Spleen (tissue), 11 donors: ENCODE measurements around the gene RNASE7. TPM values are rescaled to one million over a fixed set of nuclear protein-coding genes. Genes with fewer than 3 reads are reported as not detected.
"Not testable (repeated sequence)": the region's sequence is repeated elsewhere in the genome, so short reads cannot be mapped to it uniquely, and the experiment has no call there.

Experiments used
- DNase-seq: peaks from one replicate; pipeline ENCODE4 v3.0.0-alpha.2; 2020
- H3K27ac ChIP-seq, 8 donors: fragments of 200-600 bp; sonication (generic) in 7 of 8; 1 replicate in 4 of 8; 2 replicates in 4 of 8; pipeline versions ENCODE4 v1.5.0 to v1.8.0; 2016 to 2021; ENCODE audit warnings: inconsistent platforms in 4 of 8, mild to moderate bottlenecking in 4 of 8, moderate library complexity in 1 of 8
- H3K27me3 ChIP-seq, 7 donors: fragments of 200-600 bp; sonication (generic) in 6 of 7; replicated peaks in 1 of 7; 1 replicate in 4 of 7; 2 replicates in 3 of 7; pipeline versions ENCODE4 v1.5.0 to v1.8.0; 2016 to 2021; ENCODE audit warnings: inconsistent platforms in 3 of 7, mild to moderate bottlenecking in 1 of 7
- H3K36me3 ChIP-seq, 6 donors: fragments of 200-600 bp; sonication (generic) in 5 of 6; 1 replicate in 4 of 6; 2 replicates in 2 of 6; pipeline versions ENCODE4 v1.5.0 to v1.8.0; 2016 to 2021; ENCODE audit warnings: inconsistent platforms in 2 of 6
- H3K4me1 ChIP-seq, 6 donors: fragments of 200-600 bp; sonication (generic) in 5 of 6; 1 replicate in 3 of 6; 2 replicates in 3 of 6; pipeline versions ENCODE4 v1.5.0 to v1.8.0; 2016 to 2021; ENCODE audit warnings: inconsistent platforms in 3 of 6
- H3K4me3 ChIP-seq, 8 donors: fragments of 200-600 bp; sonication (generic) in 7 of 8; 1 replicate in 4 of 8; 2 replicates in 4 of 8; pipeline versions ENCODE4 v1.5.0 to v1.8.0; 2016 to 2021; ENCODE audit warnings: inconsistent platforms in 4 of 8, mild to moderate bottlenecking in 4 of 8, moderate library complexity in 2 of 8
- H3K9me3 ChIP-seq, 8 donors: fragments of 200-600 bp; sonication (generic) in 7 of 8; 1 replicate in 4 of 8; 2 replicates in 4 of 8; pipeline versions ENCODE4 v1.5.0 to v1.8.0; 2016 to 2021; ENCODE audit warnings: inconsistent platforms in 4 of 8
- CTCF ChIP-seq, 11 experiments: fragments of 200-600 bp in 7 of 11; fragments of 450-650 bp in 4 of 11; sonication (generic) in 4 of 11; IDR thresholded peaks in 8 of 11; conservative IDR thresholded peaks in 3 of 11; 1 replicate in 7 of 11; 2 replicates in 4 of 11; pipeline versions ENCODE4 v1.4.0 to v1.8.0; 2016 to 2021; ENCODE audit warnings: antibody characterized with exemption in 11 of 11, inconsistent platforms in 4 of 11, mild to moderate bottlenecking in 1 of 11
- POLR2A ChIP-seq, 3 donors: fragments of 450-650 bp; IDR thresholded peaks; one replicate each; pipeline ENCODE4 v1.5.1; 2017; ENCODE audit warnings: antibody characterized with exemption in 3 of 3, mild to moderate bottlenecking in 1 of 3
- POLR2AphosphoS5 ChIP-seq, 3 donors: sonication (generic); formaldehyde crosslinking; IDR thresholded peaks; one replicate each; pipeline ENCODE4 v1.5.1; 2017; ENCODE audit warnings: antibody characterized with exemption in 3 of 3
- WGBS, 5 donors: extraction: QIAGEN DNeasy Blood & Tissue Kit in 3 of 5; methylation state at CpG; one replicate each; pipeline versions ENCODE4 v1.1.5 to v1.1.7; 2013 to 2018; 5-methylcytosine and 5-hydroxymethylcytosine counted together
- intact Hi-C: fragments of 100-400 bp; cut with DNase I; formaldehyde crosslinking; loops from one replicate; pipeline ENCODE4 v1.15.0; 2023; ENCODE audit warnings: low total_unique reads
- polyA plus RNA-seq, 3 donors: library from polyadenylated mRNA; stranded (reverse); fragments of 200-250 nt; gene quantifications; one replicate each; pipeline ENCODE4 v1.2.1, GENCODE V29; 2013
- total RNA-seq, 7 donors: library from RNA; depleted of rRNA in 3 of 7; stranded (reverse); fragments of >200 nt in 3 of 7; fragmentation: NEBNext Ultra II Directional in 4 of 7; extraction: Animal tissue kit (Norgen Biotek cat#: 25700) in 4 of 7; gene quantifications; one replicate each; pipeline versions ENCODE4 v1.1.0 to v1.2.1, GENCODE V29; 2016 to 2021
- donor health status: healthy with polysubstance abuse.
- donor health status: DM: no; HTN: no; CAD: no; lungs with moderate emphysema.
- donor health status: DM: no; HTN: no; CAD: no.
- donor health status: Bipolar disorder and iron deficiency.
- donor health status: healthy.
- donor health status: DM: no; HTN: no; CAD: no.
- donor health status: DM: yes; HTN: yes; CAD: no.

RNASE7 gene
- total and polyA plus RNA-seq, 10 donors = not detected

- TF ChIP-seq POLR2AphosphoS5 (IDR thresholded peaks at IDR 0.05) (no peak), POLR2A (IDR thresholded peaks at IDR 0.05) (no peak)
- no peaks in the 10 kb centered on the region for H3K4me1 ChIP-seq
- H3K27me3 ChIP-seq = no peaks in the 10 kb centered on the region
- intact Hi-C loops = no loop called here
- H3K36me3 ChIP-seq = no peaks in the 10 kb centered on the region
- no peak overlapping the region for H3K27ac ChIP-seq
- WGBS, 5 donors = 91 to 93% (median 93%) methylated on average over 13 to 14 of the region's 14 CpGs
- H3K9me3 ChIP-seq = no peaks in the 10 kb centered on the region
- H3K4me3 ChIP-seq = no peak overlapping the region
- DNase-seq = no peak
Measured at GRCh38 chr14:21003788-21004346, 38.3 kb upstream of the RNASE7 start.

GRCh38 chr14:21009721-21010120 lies 32.4 kb upstream of the RNASE7 start:
- H3K9me3 ChIP-seq, H3K4me3 ChIP-seq, H3K36me3 ChIP-seq, intact Hi-C loops, H3K4me1 ChIP-seq, DNase-seq, H3K27ac ChIP-seq: not testable (repeated sequence)
- WGBS, 5 donors = 75 to 89% (median 81%) methylated on average over 3 of the region's 3 CpGs
- H3K27me3 ChIP-seq = peaks cover 0 to 17% (median 0%) of the 10 kb centered on the region in 7 donors

- Histone ChIP-seq H3K36me3 (peaks cover 0 to 1% (median 0%) of the 10 kb centered on the region in 6 donors), H3K27me3 (peaks cover 0 to 17% (median 0%) of the 10 kb centered on the region in 7 donors), H3K9me3 (no peaks in the 10 kb centered on the region), H3K4me3 (no peak overlapping the region), H3K27ac (no peak overlapping the region), H3K4me1 (peaks cover 4 to 16% (median 10%) of the 10 kb centered on the region in 6 donors)
- intact Hi-C loops = no loop called here
- 72 to 93% (median 80%) methylated on average over 1 of the region's 1 CpG for WGBS, 5 donors
- TF ChIP-seq POLR2AphosphoS5 (IDR thresholded peaks at IDR 0.05) = no peak
- no peak for TF ChIP-seq CTCF (IDR thresholded peaks at IDR 0.05 in 8 of 11, conservative IDR thresholded peaks at IDR 0.05 in 3 of 11)
- TF ChIP-seq POLR2A (IDR thresholded peaks at IDR 0.05) = no peak
- no peak for DNase-seq
Measured at GRCh38 chr14:21011136-21011535, 31.0 kb upstream of the RNASE7 start.

GRCh38 chr14:21014761-21015190 lies 27.4 kb upstream of the RNASE7 start:
- peaks cover 9 to 53% (median 34%) of the 10 kb centered on the region in 6 donors for H3K4me1 ChIP-seq
- no peak overlapping the region for H3K4me3 ChIP-seq
- DNase-seq = peak; percentile 87
- intact Hi-C loops = loop anchor here (5.0 kb wide), 1 partner anchor 78 kb away; no protein-coding TSS in a partner anchor
- peaks cover 0 to 38% (median 18%) of the 10 kb centered on the region in 6 donors for H3K36me3 ChIP-seq
- 0 to 1% (median 0%) methylated on average over 4 of the region's 4 CpGs for WGBS, 5 donors
- TF ChIP-seq CTCF (IDR thresholded peaks at IDR 0.05 in 8 of 11, conservative IDR thresholded peaks at IDR 0.05 in 3 of 11) = peak; percentile 73 to 95 (median 89)
- no peak for TF ChIP-seq POLR2A (IDR thresholded peaks at IDR 0.05)
- TF ChIP-seq POLR2AphosphoS5 (IDR thresholded peaks at IDR 0.05) = peak in 1 of 3 donors; percentile 39
- H3K27me3 ChIP-seq = peaks cover 0 to 17% (median 0%) of the 10 kb centered on the region in 7 donors
- H3K9me3 ChIP-seq = no peaks in the 10 kb centered on the region
- peak overlapping the region in 3 of 8 donors; percentile 19 to 35 (median 19) for H3K27ac ChIP-seq

- TF ChIP-seq CTCF (IDR thresholded peaks at IDR 0.05 in 8 of 11, conservative IDR thresholded peaks at IDR 0.05 in 3 of 11) (no peak), POLR2A (IDR thresholded peaks at IDR 0.05) (no peak), POLR2AphosphoS5 (IDR thresholded peaks at IDR 0.05) (peak in 1 of 3 donors; percentile 14)
- H3K27me3 ChIP-seq = peaks cover 0 to 17% (median 0%) of the 10 kb centered on the region in 7 donors
- no peak overlapping the region for H3K4me3 ChIP-seq
- H3K27ac ChIP-seq = peak overlapping the region in 5 of 8 donors; percentile 19 to 35 (median 19)
- no peak for DNase-seq
- WGBS, 5 donors = 45 to 77% (median 47%) methylated on average over 6 of the region's 6 CpGs
- peaks cover 9 to 56% (median 36%) of the 10 kb centered on the region in 6 donors for H3K4me1 ChIP-seq
- no peaks in the 10 kb centered on the region for H3K9me3 ChIP-seq
- peaks cover 0 to 43% (median 18%) of the 10 kb centered on the region in 6 donors for H3K36me3 ChIP-seq
- intact Hi-C loops = loop anchor here (5.0 kb wide), 1 partner anchor 77 kb away; no protein-coding TSS in a partner anchor
Measured at GRCh38 chr14:21015312-21015711, 26.9 kb upstream of the RNASE7 start.
